Smooth muscle cell (in vitro differentiated cells): ENCODE measurements around the gene VPS26B. TPM values are rescaled to one million over a fixed set of nuclear protein-coding genes. Genes with fewer than 3 reads are reported as not detected.
"Not testable (repeated sequence)": the region's sequence is repeated elsewhere in the genome, so short reads cannot be mapped to it uniquely, and the experiment has no call there.

Source experiments
- DNase-seq: peaks from one replicate; lab custom pipeline; 2025; ENCODE audit not compliant: unreplicated experiment; lab: John Stamatoyannopoulos, UW
- H2AFZ ChIP-seq: fragments of 200-600 bp; sonication (generic); 2 replicates; pipeline ENCODE4 v1.6.0; 2016; ENCODE audit warnings: antibody characterized with exemption, low read depth, mild to moderate bottlenecking
- H3F3A ChIP-seq: fragments of 200-600 bp; sonication (generic); 2 replicates; pipeline ENCODE4 v1.6.0; 2017; ENCODE audit warnings: antibody characterized with exemption, low read depth
- H3K27ac ChIP-seq: fragments of 200-600 bp; sonication (generic); 2 replicates; pipeline ENCODE4 v1.5.1; 2016; ENCODE audit warnings: low read depth, mild to moderate bottlenecking
- H3K27me3 ChIP-seq: fragments of 200-600 bp; sonication (generic); 2 replicates; pipeline ENCODE4 v1.6.1; 2016; ENCODE audit warnings: low read depth, mild to moderate bottlenecking
- H3K36me3 ChIP-seq: fragments of 200-600 bp; sonication (generic); 2 replicates; pipeline ENCODE4 v1.5.1; 2016; ENCODE audit warnings: low read depth
- H3K4me1 ChIP-seq: fragments of 200-600 bp; sonication (generic); 2 replicates; pipeline ENCODE4 v1.5.1; 2016; ENCODE audit warnings: low read depth
- H3K4me2 ChIP-seq: fragments of 200-600 bp; sonication (generic); 2 replicates; pipeline ENCODE4 v1.6.0; 2016; ENCODE audit warnings: mild to moderate bottlenecking
- H3K4me3 ChIP-seq: fragments of 200-600 bp; sonication (generic); 2 replicates; pipeline ENCODE4 v1.5.1; 2016; ENCODE audit warnings: mild to moderate bottlenecking
- H3K79me2 ChIP-seq: fragments of 200-600 bp; sonication (generic); 2 replicates; pipeline ENCODE4 v1.6.0; 2016; ENCODE audit warnings: low read depth, mild to moderate bottlenecking
- H3K9ac ChIP-seq: fragments of 200-600 bp; sonication (generic); 2 replicates; pipeline ENCODE4 v1.6.0; 2016; ENCODE audit warnings: low read depth
- H3K9me3 ChIP-seq: fragments of 200-600 bp; sonication (generic); replicated peaks from 2 replicates; pipeline ENCODE4 v1.5.1; 2016; ENCODE audit warnings: low read depth
- H4K20me1 ChIP-seq: fragments of 200-600 bp; sonication (generic); 2 replicates; pipeline ENCODE4 v1.6.0; 2016; ENCODE audit warnings: low read depth
- CTCF ChIP-seq: fragments of 200-600 bp; sonication (generic); IDR thresholded peaks from 2 replicates; pipeline ENCODE4 v1.5.1; 2017; ENCODE audit warnings: borderline replicate concordance, mild to moderate bottlenecking, antibody characterized with exemption; ENCODE audit not compliant: insufficient read depth, poor library complexity, severe bottlenecking
- WGBS: methylation state at CpG from one replicate; pipeline ENCODE4 v1.1.7; 2016; ENCODE audit warnings: low lambda C conversion rate; 5-methylcytosine and 5-hydroxymethylcytosine counted together
- polyA plus RNA-seq: library from polyadenylated mRNA; unstranded; fragments of >200 nt; fragmentation: Nextera tagmentation; extraction: Ambion mirVana; gene quantifications from 2 replicates; pipeline ENCODE4 v1.2.1, GENCODE V29; 2016
- total RNA-seq: library from RNA; depleted of rRNA; stranded (reverse); fragments of >200 nt; gene quantifications from 2 replicates; pipeline ENCODE4 v1.2.3, GENCODE V29; 2014

VPS26B gene
- total and polyA plus RNA-seq, 2 experiments from 2014 or later: 30.7 to 48.4 TPM

GRCh38 chr11:134278356-134278755 is 53.9 kb downstream of the VPS26B start:
- TF ChIP-seq CTCF: no peak
- Histone ChIP-seq H3K27me3 (peaks cover 70% of the 10 kb centered on the region), H3K4me3 (no peak overlapping the region), H3F3A (no peaks in the 10 kb centered on the region), H3K27ac (no peak overlapping the region), H3K4me2 (no peak overlapping the region), H2AFZ (no peak overlapping the region), H3K79me2 (no peaks in the 10 kb centered on the region), H3K4me1 (peaks cover 17% of the 10 kb centered on the region), H3K9me3 (no peaks in the 10 kb centered on the region), H3K36me3 (no peaks in the 10 kb centered on the region), H4K20me1 (no peaks in the 10 kb centered on the region), H3K9ac (no peak overlapping the region)
- 95% methylated on average over 4 of the region's 4 CpGs for WGBS
- no peak for DNase-seq

- not testable (repeated sequence) for H3K36me3 ChIP-seq, H3K4me1 ChIP-seq, DNase-seq, H3F3A ChIP-seq, H3K9ac ChIP-seq, H2AFZ ChIP-seq, H3K4me2 ChIP-seq, H3K79me2 ChIP-seq, H3K27ac ChIP-seq, H3K9me3 ChIP-seq, H3K4me3 ChIP-seq, H4K20me1 ChIP-seq
- peaks cover 37% of the 10 kb centered on the region for H3K27me3 ChIP-seq
- whole genome bisulfite sequencing: 93% methylated on average over 8 of the region's 17 CpGs
These were observed 57.2 kb downstream of the VPS26B start for GRCh38 chr11:134281635-134282034.

- 96% methylated on average over 22 of the region's 22 CpGs for WGBS
- H3K79me2 ChIP-seq: no peaks in the 10 kb centered on the region
These were observed 57.9 kb downstream of the VPS26B start for GRCh38 chr11:134282121-134283045.

More at GRCh38 chr11:134282121-134283045, 57.9 kb downstream of the VPS26B start:
- TF ChIP-seq CTCF: no peak
- H3K27me3 ChIP-seq: peaks cover 29% of the 10 kb centered on the region
- no peak overlapping the region for H3K27ac ChIP-seq
- H3F3A ChIP-seq: no peaks in the 10 kb centered on the region
- H3K9me3 ChIP-seq: no peaks in the 10 kb centered on the region
- no peak overlapping the region for H3K9ac ChIP-seq
- no peak overlapping the region for H3K4me2 ChIP-seq
- H3K4me3 ChIP-seq: no peak overlapping the region
- no peaks in the 10 kb centered on the region for H4K20me1 ChIP-seq
- H3K4me1 ChIP-seq: no peaks in the 10 kb centered on the region
- no peak overlapping the region for H2AFZ ChIP-seq
- H3K36me3 ChIP-seq: no peaks in the 10 kb centered on the region
- no peak for DNase-seq
